Measurements from ENCODE around the gene GATB.

- no peak for TF ChIP-seq CTCF (conservative IDR thresholded peaks at IDR 0.05 in 1 of 2, IDR thresholded peaks at IDR 0.05 in 1 of 2; ENCODE audit: extremely low read depth in 1 of 2, insufficient read depth in 1 of 2, low read depth in 1 of 2, low read length in 2 of 2)
- no peak for TF ChIP-seq EZH2 (IDR thresholded peaks at IDR 0.05; ENCODE audit: borderline replicate concordance, low read length)
These were observed 51.2 kb downstream of the GATB start for GRCh38 chr4:151709587-151709986.
